Retinal pigment epithelial cell (primary cell): ENCODE data around the gene CLMP.

Experiments
- DNase-seq: peaks from one replicate; pipeline ENCODE4 v3.0.0-alpha.2; 2010; ENCODE audit warnings: low read depth
- H3K4me3 ChIP-seq: 2 replicates; pipeline ENCODE4 v1.5.1; 2011; ENCODE audit warnings: mild to moderate bottlenecking, low read length, control low read depth, moderate library complexity
- CTCF ChIP-seq: conservative IDR thresholded peaks from 2 replicates; pipeline ENCODE4 v1.5.1; 2011; ENCODE audit warnings: low read depth, low read length, control low read depth, inconsistent platforms

CLMP gene

DNA sequence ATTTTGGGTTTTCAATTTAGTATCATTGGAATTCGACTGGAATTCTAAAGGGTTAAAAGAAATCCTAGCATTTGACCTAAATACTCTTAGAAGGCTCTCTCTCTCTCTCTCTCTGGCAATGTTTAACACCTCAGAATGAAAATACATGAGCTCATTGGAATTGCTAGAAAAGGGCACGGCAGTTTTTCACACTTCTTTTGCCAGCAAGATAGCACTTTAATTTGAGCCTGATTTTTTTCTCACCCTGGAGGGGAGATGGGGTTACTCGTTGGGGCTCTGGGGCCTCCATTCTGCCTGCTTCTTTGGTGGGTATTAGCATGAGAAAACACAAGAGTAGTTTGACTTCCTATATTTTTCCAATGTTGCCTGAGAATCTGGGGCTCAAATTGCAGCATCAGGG lies 22.8 kb upstream of the CLMP start:
- TF ChIP-seq CTCF: no peak
- no peak overlapping the region for H3K4me3 ChIP-seq
- no peak for DNase-seq

DNA sequence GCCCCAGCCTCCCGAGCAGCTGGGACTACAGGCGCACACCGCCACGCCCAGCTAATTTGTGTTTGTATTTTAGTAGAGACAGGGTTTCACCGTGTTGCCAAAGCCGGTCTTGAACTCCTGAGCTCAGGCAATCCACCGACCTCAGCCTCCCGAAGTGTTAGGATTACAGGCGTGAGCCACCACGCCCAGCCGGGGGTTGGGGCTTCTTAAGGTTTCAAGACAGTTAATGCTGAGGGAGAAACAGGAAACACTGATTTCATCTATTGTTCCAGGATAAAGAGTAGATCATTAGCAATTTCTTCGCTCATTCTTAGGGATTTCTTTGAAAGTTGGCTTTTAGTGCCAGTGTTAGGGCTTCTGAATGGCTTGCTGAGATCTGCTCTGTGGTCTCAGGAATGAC lies 21.2 kb upstream of the CLMP start:
- TF ChIP-seq CTCF: no peak
- H3K4me3 ChIP-seq: no peak overlapping the region
- DNase-seq: no peak

DNA sequence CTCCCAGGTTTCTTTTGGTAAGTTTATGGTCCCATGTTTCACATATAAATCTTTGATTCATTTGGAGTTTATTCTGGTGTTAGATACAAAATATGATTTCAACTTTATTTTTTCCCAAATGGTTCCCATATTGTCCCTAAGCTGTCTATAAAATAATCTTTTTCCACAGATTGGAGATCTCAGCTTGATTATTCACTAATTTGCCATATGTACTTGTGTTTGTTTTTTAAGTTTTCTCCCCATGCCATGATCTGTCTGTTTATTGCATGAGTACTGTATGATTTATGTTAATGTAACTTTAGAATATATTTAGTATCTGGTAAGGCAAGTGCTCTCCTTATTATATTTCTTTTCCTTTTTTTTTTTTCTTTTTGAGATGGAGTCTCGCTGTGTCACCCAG lies 19.9 kb upstream of the CLMP start:
- DNase-seq: no peak
- H3K4me3 ChIP-seq: no peak overlapping the region
- TF ChIP-seq CTCF: no peak

- H3K4me3 ChIP-seq: no peak overlapping the region
- no peak for TF ChIP-seq CTCF
- no peak for DNase-seq
Observed at GRCh38 chr11:123214396-123214795, 19.3 kb upstream of the CLMP start.

GRCh38 chr11:123213307-123213771 lies 18.3 kb upstream of the CLMP start:
- H3K4me3 ChIP-seq: no peak overlapping the region
- TF ChIP-seq CTCF: no peak
- no peak for DNase-seq

DNA sequence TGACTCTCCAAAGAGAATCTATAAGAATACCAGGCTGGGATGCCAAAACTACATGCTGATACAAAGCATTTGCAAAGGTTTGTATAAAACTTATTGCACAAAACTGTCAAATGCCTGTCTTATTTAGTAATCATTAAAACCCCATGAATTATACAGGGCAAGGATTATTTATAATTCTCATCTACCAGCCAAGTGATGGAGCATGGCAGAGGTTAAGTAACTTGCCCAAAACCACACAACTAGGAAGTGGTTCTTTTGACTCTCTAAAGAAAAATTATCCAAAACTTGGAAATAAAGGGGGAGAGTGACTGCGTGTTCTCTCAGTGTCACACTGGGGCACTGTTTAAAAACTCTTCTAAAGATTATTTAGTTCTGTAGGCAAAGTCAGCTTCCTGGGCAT lies 17.4 kb upstream of the CLMP start:
- no peak overlapping the region for H3K4me3 ChIP-seq
- DNase-seq: no peak
- TF ChIP-seq CTCF: no peak

DNA sequence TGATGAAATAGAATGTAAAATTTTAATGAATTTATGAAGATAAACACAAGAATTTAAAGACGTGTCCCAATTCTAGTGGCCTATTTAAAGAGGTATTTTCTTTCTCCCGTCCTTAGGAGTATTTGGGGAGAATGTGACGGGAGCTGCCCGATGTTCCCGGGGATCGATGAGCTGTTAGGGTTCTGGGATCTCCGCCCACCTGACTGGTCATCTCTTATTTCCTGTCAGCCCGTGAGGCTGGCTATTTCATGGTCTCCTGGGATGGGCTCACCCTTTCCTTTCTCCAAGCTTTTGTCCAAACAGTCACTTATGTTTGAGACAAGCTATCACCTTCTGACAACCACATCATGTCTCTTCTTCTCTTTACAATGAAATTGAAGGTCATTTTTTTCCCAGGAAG lies 16.9 kb upstream of the CLMP start:
- no peak overlapping the region for H3K4me3 ChIP-seq
- no peak for TF ChIP-seq CTCF
- no peak for DNase-seq
